ENCODE results near the gene DNAH17.

DNA sequence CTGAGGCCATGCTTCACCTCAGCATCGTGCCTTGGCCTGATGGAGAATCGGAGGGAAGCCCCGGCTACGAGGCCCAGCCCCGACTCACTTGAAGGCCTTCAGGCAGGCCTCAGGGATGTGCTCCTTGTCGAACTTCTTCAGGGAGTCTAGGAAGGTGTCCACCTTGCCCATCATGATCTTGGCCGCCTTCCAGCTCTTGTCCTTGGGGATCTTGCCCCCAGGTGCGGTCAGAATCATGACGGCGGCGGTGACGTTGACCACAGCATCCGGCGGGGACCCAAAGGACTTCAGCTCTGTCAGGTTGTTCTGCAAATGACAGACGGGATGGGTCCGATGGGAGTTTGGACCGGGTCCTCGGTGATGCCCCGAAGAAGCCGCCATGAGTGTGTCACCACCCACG is 117.5 kb downstream of the DNAH17 start:
- TF ChIP-seq, protein P1, sequence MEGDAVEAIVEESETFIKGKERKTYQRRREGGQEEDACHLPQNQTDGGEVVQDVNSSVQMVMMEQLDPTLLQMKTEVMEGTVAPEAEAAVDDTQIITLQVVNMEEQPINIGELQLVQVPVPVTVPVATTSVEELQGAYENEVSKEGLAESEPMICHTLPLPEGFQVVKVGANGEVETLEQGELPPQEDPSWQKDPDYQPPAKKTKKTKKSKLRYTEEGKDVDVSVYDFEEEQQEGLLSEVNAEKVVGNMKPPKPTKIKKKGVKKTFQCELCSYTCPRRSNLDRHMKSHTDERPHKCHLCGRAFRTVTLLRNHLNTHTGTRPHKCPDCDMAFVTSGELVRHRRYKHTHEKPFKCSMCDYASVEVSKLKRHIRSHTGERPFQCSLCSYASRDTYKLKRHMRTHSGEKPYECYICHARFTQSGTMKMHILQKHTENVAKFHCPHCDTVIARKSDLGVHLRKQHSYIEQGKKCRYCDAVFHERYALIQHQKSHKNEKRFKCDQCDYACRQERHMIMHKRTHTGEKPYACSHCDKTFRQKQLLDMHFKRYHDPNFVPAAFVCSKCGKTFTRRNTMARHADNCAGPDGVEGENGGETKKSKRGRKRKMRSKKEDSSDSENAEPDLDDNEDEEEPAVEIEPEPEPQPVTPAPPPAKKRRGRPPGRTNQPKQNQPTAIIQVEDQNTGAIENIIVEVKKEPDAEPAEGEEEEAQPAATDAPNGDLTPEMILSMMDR (IDR thresholded peaks at IDR 0.05): no peak
- no peak for TF ChIP-seq POLR2AphosphoS5 (IDR thresholded peaks at IDR 0.05; ENCODE audit: low read depth, low read length)
